HepG2 (cell line): Measurements from ENCODE around the gene PRM2. TPM values are rescaled to one million over a fixed set of nuclear protein-coding genes. Genes with fewer than 3 reads are reported as not detected.

Source experiments
- CAMTA2 ChIP-seq: sonication (generic); formaldehyde crosslinking; IDR thresholded peaks from 2 replicates; pipeline ENCODE4 v1.4.0; 2020; ENCODE audit warnings: mild to moderate bottlenecking, missing genetic modification reagents, borderline replicate concordance
- ELF1 ChIP-seq: sonication (generic); formaldehyde crosslinking; IDR thresholded peaks from 2 replicates; pipeline ENCODE4 v1.4.0; 2020; ENCODE audit warnings: missing genetic modification reagents
- ETV5 ChIP-seq: IDR thresholded peaks from 2 replicates; pipeline ENCODE4 v1.6.1; 2018; ENCODE audit warnings: missing biosample characterization, missing genetic modification reagents, inconsistent platforms, borderline replicate concordance
- FLYWCH1 ChIP-seq: sonication (generic); formaldehyde crosslinking; IDR thresholded peaks from 2 replicates; pipeline ENCODE4 v1.8.1; 2023; ENCODE audit warnings: mild to moderate bottlenecking, missing genetic modification reagents
- GABPA ChIP-seq, 2 experiments: IDR thresholded peaks; 2 replicates each; pipeline ENCODE4 v1.6.1; 2011 to 2016; ENCODE audit warnings: low read depth in 2 of 2, low read length in 1 of 2, missing biosample characterization in 1 of 2, missing genetic modification characterization in 1 of 2
- GPN1 ChIP-seq: sonication (generic); formaldehyde crosslinking; IDR thresholded peaks from 2 replicates; pipeline ENCODE4 v1.5.1; 2020; ENCODE audit warnings: missing genetic modification reagents, borderline replicate concordance
- HOXA7 ChIP-seq: sonication (generic); formaldehyde crosslinking; IDR thresholded peaks from 2 replicates; pipeline ENCODE4 v1.8.1; 2022; ENCODE audit warnings: mild to moderate bottlenecking, missing genetic modification reagents, moderate library complexity
- HOXD1 ChIP-seq: sonication (generic); formaldehyde crosslinking; IDR thresholded peaks from 2 replicates; pipeline ENCODE4 v1.5.0; 2020; ENCODE audit warnings: missing genetic modification reagents
- IKZF4 ChIP-seq: sonication (generic); formaldehyde crosslinking; IDR thresholded peaks from 2 replicates; pipeline ENCODE4 v1.5.1; 2020; ENCODE audit warnings: borderline replicate concordance, mild to moderate bottlenecking, low read depth, missing genetic modification reagents; ENCODE audit errors: not compliant biosample characterization
- LCORL ChIP-seq, 2 experiments: fragments of 450-650 bp in 1 of 2; sonication (generic) in 1 of 2; formaldehyde crosslinking in 1 of 2; IDR thresholded peaks; 2 replicates each; pipeline versions ENCODE4 v1.5.0 to v1.6.1; 2017 to 2020; ENCODE audit warnings: antibody characterized with exemption in 1 of 2, missing genetic modification reagents in 1 of 2
- THAP11 ChIP-seq: IDR thresholded peaks from 2 replicates; pipeline ENCODE4 v1.6.1; 2016; ENCODE audit warnings: missing biosample characterization, missing genetic modification reagents
- YEATS2 ChIP-seq: sonication (generic); formaldehyde crosslinking; IDR thresholded peaks from 2 replicates; pipeline ENCODE4 v1.4.0; 2020; ENCODE audit warnings: missing genetic modification reagents, borderline replicate concordance
- ZBTB39 ChIP-seq: sonication (generic); formaldehyde crosslinking; IDR thresholded peaks from 2 replicates; pipeline ENCODE4 v1.5.0; 2020; ENCODE audit warnings: missing genetic modification reagents
- ZMYM3 ChIP-seq: sonication (generic); formaldehyde crosslinking; IDR thresholded peaks from 2 replicates; pipeline ENCODE4 v1.5.1; 2020; ENCODE audit warnings: mild to moderate bottlenecking, missing genetic modification reagents
- ZNF207 ChIP-seq: fragments of 450-650 bp; IDR thresholded peaks from 2 replicates; pipeline ENCODE4 v1.6.1; 2016; ENCODE audit warnings: antibody characterized with exemption, borderline replicate concordance
- ZNF260 ChIP-seq: sonication (generic); formaldehyde crosslinking; IDR thresholded peaks from 2 replicates; pipeline ENCODE4 v1.4.0; 2020; ENCODE audit warnings: missing genetic modification reagents, low read depth, mild to moderate bottlenecking, borderline replicate concordance
- ZNF264 ChIP-seq: sonication (generic); formaldehyde crosslinking; IDR thresholded peaks from 2 replicates; pipeline ENCODE4 v1.4.0; 2020; ENCODE audit warnings: missing genetic modification reagents
- ZNF317 ChIP-seq: sonication (generic); formaldehyde crosslinking; IDR thresholded peaks from 2 replicates; pipeline ENCODE4 v1.5.0; 2020; ENCODE audit warnings: mild to moderate bottlenecking, missing genetic modification reagents
- ZNF501 ChIP-seq: sonication (generic); formaldehyde crosslinking; IDR thresholded peaks from 2 replicates; pipeline ENCODE4 v1.5.1; 2020; ENCODE audit warnings: mild to moderate bottlenecking, moderate library complexity, missing genetic modification reagents
- ZNF513 ChIP-seq: sonication (generic); formaldehyde crosslinking; conservative IDR thresholded peaks from 2 replicates; pipeline ENCODE4 v1.5.0; 2020; ENCODE audit warnings: missing genetic modification reagents
- ZNF557 ChIP-seq: sonication (generic); formaldehyde crosslinking; IDR thresholded peaks from 2 replicates; pipeline ENCODE4 v1.4.0; 2020; ENCODE audit warnings: missing genetic modification reagents
- ZNF660 ChIP-seq: sonication (generic); formaldehyde crosslinking; IDR thresholded peaks from 2 replicates; pipeline ENCODE4 v1.5.1; 2020; ENCODE audit warnings: mild to moderate bottlenecking, low read depth, missing genetic modification reagents, borderline replicate concordance
- polyA plus RNA-seq, 8 experiments: library from polyadenylated mRNA; depleted of rRNA in 3 of 8; stranded (reverse) in 7 of 8; unstranded in 1 of 8; fragments of >200 nt; fragmentation: Illumina TruSeq in 4 of 8; extraction: Trizol in 4 of 8; gene quantifications; 2 replicates each; pipeline versions ENCODE4 v1.2.1 to v1.2.3, GENCODE V29; 2011 to 2016; ENCODE audit warnings: low read depth in 4 of 8, missing spikeins in 1 of 8, mixed read lengths in 1 of 8; ENCODE audit not compliant: insufficient read depth in 1 of 8
- total RNA-seq, 5 experiments: library from RNA; depleted of rRNA; stranded (reverse); fragments of >200 nt; fragmentation: Illumina TruSeq; extraction: Trizol; gene quantifications; 2 replicates each; pipeline ENCODE4 v1.2.3, GENCODE V29; 2016; ENCODE audit warnings: low read depth in 1 of 5
- TF ChIP-seq, protein P1 (sequence below): sonication (generic); formaldehyde crosslinking; IDR thresholded peaks from 2 replicates; pipeline ENCODE4 v1.8.0; 2022; ENCODE audit warnings: mild to moderate bottlenecking, missing genetic modification reagents, moderate library complexity

Gene PRM2
- total and polyA plus RNA-seq, 2 of the 13 experiments (the other 11 are each of a cell fraction or from before 2014, with no cell fraction given) = 0.54 TPM; not detected in 1

GRCh38 chr16:11257131-11257938 lies 18.9 kb downstream of the PRM2 start (continued):
- TF ChIP-seq ZNF207 = no peak
- 0 out of 2 replicates have a peak, but pooled peaks have one; percentile 20 for TF ChIP-seq ZNF513
- TF ChIP-seq GABPA (IDR thresholded peaks at IDR 0.05; ENCODE audit: low read depth, low read length) = no peak
- TF ChIP-seq GABPA (CRISPR knock-in tag; IDR thresholded peaks at IDR 0.05; ENCODE audit: low read depth) = no peak
- no peak for TF ChIP-seq ELF1 (CRISPR knock-in tag)
- no peak for TF ChIP-seq FLYWCH1 (CRISPR knock-in tag)
- TF ChIP-seq ETV5 (CRISPR knock-in tag) = no peak; the same call in 1 of the 2 replicates
- TF ChIP-seq ZNF501 = peak; percentile 79; the same call in 1 of the 2 replicates
- no peak for TF ChIP-seq LCORL (IDR thresholded peaks at IDR 0.05)
- TF ChIP-seq LCORL (CRISPR knock-in tag; IDR thresholded peaks at IDR 0.05) = peak; percentile 97
- peak; percentile 85; the same call in 1 of the 2 replicates for TF ChIP-seq HOXD1 (CRISPR knock-in tag)
- TF ChIP-seq ZNF317 = peak; percentile 62; the same call in 1 of the 2 replicates
- peak; percentile 93 for TF ChIP-seq ZMYM3 (CRISPR knock-in tag)
- peak; percentile 68; the same call in 1 of the 2 replicates for TF ChIP-seq ZNF660
- peak; percentile 49; the same call in 1 of the 2 replicates for TF ChIP-seq ZNF557
- TF ChIP-seq, protein P1, sequence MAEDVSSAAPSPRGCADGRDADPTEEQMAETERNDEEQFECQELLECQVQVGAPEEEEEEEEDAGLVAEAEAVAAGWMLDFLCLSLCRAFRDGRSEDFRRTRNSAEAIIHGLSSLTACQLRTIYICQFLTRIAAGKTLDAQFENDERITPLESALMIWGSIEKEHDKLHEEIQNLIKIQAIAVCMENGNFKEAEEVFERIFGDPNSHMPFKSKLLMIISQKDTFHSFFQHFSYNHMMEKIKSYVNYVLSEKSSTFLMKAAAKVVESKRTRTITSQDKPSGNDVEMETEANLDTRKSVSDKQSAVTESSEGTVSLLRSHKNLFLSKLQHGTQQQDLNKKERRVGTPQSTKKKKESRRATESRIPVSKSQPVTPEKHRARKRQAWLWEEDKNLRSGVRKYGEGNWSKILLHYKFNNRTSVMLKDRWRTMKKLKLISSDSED (CRISPR knock-in tag) = no peak
- TF ChIP-seq CAMTA2 (CRISPR knock-in tag) = no peak
- peak; percentile 85 for TF ChIP-seq ZNF264 (CRISPR knock-in tag)
- TF ChIP-seq ZBTB39 (CRISPR knock-in tag) = 0 out of 2 replicates have a peak, but pooled peaks have one; percentile 37
- TF ChIP-seq IKZF4 = peak; percentile 81
- peak; percentile 30; the same call in 1 of the 2 replicates for TF ChIP-seq THAP11
- TF ChIP-seq YEATS2 (CRISPR knock-in tag) = peak; percentile 38; the same call in 1 of the 2 replicates
- no peak for TF ChIP-seq HOXA7 (CRISPR knock-in tag)
- no peak for TF ChIP-seq GPN1
- TF ChIP-seq ZNF260 = 0 out of 2 replicates have a peak, but pooled peaks have one; percentile 80
